ENCODE data around the gene SOSTDC1.
"Not testable (repeated sequence)": the region's sequence is repeated elsewhere in the genome, so short reads cannot be mapped to it uniquely, and the experiment has no call there.

Gene SOSTDC1

DNA sequence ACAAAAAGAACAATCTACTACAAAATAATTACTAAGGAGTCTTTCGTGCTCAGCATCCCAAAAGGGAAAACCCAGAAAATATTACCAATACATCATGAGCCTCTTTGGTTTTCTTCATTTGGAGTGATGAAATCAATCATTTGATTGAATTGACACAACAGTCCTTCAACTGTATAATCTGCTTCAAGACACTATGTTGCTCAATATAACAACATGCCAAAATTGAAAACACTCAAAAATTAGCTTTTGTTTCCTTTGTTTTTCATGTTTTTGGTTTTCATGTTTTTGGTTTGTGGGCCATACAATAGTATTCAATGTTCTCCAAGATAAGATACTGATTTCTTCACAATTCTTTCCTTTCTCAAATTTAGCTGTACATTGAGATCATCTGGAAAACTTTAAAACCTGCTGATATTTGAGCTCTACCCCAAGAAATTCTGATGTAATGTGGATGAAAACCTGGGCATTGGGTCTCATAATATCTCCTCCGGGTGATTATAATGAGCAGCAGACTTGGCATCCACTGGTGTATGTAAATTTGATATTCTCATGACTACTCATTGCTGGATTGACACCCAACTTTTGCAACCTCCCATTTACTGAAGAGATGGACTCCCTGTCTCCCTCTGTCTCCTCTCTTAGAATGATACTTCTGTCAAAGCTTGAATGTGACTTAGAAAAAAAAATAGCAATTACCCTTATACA lies 4.6 kb downstream of the SOSTDC1 start:
- no peaks in the 10 kb centered on the region for H3K27me3 ChIP-seq (ENCODE audit: control insufficient read depth, insufficient read depth, low read length)
- H3K9ac ChIP-seq (ENCODE audit: low read depth, low read length), result no peak overlapping the region
- H3K36me3 ChIP-seq (ENCODE audit: control insufficient read depth, insufficient read depth, low read length), result no peaks in the 10 kb centered on the region
- no peaks in the 10 kb centered on the region for H3K9me3 ChIP-seq (ENCODE audit: control insufficient read depth, insufficient read depth, low read length)
- H3K4me1 ChIP-seq (ENCODE audit: control insufficient read depth, insufficient read depth, low read length), result peaks cover 35% of the 10 kb centered on the region
- H3K4me3 ChIP-seq (ENCODE audit: low read depth, low read length), result no peak overlapping the region
- no peak overlapping the region for H3K27ac ChIP-seq (ENCODE audit: low read depth, low read length)

DNA sequence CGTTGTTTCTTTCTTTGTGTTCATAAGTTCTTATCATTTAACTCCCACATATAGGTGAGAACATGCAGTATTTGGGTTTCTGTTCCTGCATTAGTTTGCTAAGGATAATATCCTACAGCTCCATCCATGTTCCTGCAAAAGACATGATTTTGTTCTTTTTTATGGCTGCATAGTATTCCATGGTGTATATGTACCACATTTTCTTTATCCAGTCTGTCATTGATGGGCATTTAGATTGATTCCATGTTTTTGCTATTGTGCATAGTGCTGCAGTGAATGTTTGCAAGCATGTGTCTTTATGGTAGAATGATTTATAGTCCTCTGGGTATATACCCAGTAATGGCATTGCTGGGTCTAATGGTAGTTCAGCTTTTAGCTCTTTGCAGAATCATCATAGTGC lies 9.2 kb downstream of the SOSTDC1 start:
- not testable (repeated sequence) for H3K27ac ChIP-seq (ENCODE audit: low read depth, low read length); H3K27me3 ChIP-seq (ENCODE audit: control insufficient read depth, insufficient read depth, low read length); H3K36me3 ChIP-seq (ENCODE audit: control insufficient read depth, insufficient read depth, low read length); H3K9ac ChIP-seq (ENCODE audit: low read depth, low read length); H3K4me1 ChIP-seq (ENCODE audit: control insufficient read depth, insufficient read depth, low read length); H3K9me3 ChIP-seq (ENCODE audit: control insufficient read depth, insufficient read depth, low read length); H3K4me3 ChIP-seq (ENCODE audit: low read depth, low read length)

DNA sequence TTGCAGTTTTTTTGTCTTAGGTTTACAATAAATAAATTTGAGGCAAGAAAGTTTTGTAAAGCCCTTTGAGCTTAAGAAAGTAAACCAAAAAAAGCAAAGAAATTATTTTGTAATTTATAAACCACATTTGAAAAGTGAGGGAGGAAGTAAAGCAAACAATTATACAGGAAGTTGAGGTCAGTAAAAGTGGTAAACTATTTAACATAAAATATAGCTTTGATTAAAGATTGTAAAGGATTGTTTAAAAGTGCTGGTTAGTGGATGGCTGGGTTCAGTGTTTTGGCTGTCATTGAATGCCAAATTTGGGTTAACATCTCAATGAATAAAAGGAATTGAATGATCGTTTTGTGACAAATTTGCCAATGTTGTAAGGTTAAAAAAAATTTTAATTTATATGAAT lies 9.9 kb downstream of the SOSTDC1 start:
- H3K36me3 ChIP-seq (ENCODE audit: control insufficient read depth, insufficient read depth, low read length), result no peaks in the 10 kb centered on the region
- H3K27ac ChIP-seq (ENCODE audit: low read depth, low read length), result no peak overlapping the region
- H3K27me3 ChIP-seq (ENCODE audit: control insufficient read depth, insufficient read depth, low read length), result no peaks in the 10 kb centered on the region
- no peaks in the 10 kb centered on the region for H3K9me3 ChIP-seq (ENCODE audit: control insufficient read depth, insufficient read depth, low read length)
- H3K9ac ChIP-seq (ENCODE audit: low read depth, low read length), result no peak overlapping the region
- H3K4me1 ChIP-seq (ENCODE audit: control insufficient read depth, insufficient read depth, low read length), result no peaks in the 10 kb centered on the region
- no peak overlapping the region for H3K4me3 ChIP-seq (ENCODE audit: low read depth, low read length)

- H3K27ac ChIP-seq (ENCODE audit: low read depth, low read length), result no peak overlapping the region
- H3K4me1 ChIP-seq (ENCODE audit: control insufficient read depth, insufficient read depth, low read length), result no peaks in the 10 kb centered on the region
- no peak overlapping the region for H3K9ac ChIP-seq (ENCODE audit: low read depth, low read length)
- H3K36me3 ChIP-seq (ENCODE audit: control insufficient read depth, insufficient read depth, low read length), result no peaks in the 10 kb centered on the region
- H3K27me3 ChIP-seq (ENCODE audit: control insufficient read depth, insufficient read depth, low read length), result no peaks in the 10 kb centered on the region
- H3K9me3 ChIP-seq (ENCODE audit: control insufficient read depth, insufficient read depth, low read length), result no peaks in the 10 kb centered on the region
- no peak overlapping the region for H3K4me3 ChIP-seq (ENCODE audit: low read depth, low read length)
These were observed 15.2 kb downstream of the SOSTDC1 start for GRCh38 chr7:16450366-16450765.

GRCh38 chr7:16447876-16448275 lies 17.7 kb downstream of the SOSTDC1 start:
- Histone ChIP-seq H3K4me1 (ENCODE audit: control insufficient read depth, insufficient read depth, low read length) (no peaks in the 10 kb centered on the region), H3K27me3 (ENCODE audit: control insufficient read depth, insufficient read depth, low read length) (no peaks in the 10 kb centered on the region), H3K9me3 (ENCODE audit: control insufficient read depth, insufficient read depth, low read length) (no peaks in the 10 kb centered on the region), H3K4me3 (ENCODE audit: low read depth, low read length) (no peak overlapping the region), H3K9ac (ENCODE audit: low read depth, low read length) (no peak overlapping the region), H3K27ac (ENCODE audit: low read depth, low read length) (no peak overlapping the region), H3K36me3 (ENCODE audit: control insufficient read depth, insufficient read depth, low read length) (no peaks in the 10 kb centered on the region)

DNA sequence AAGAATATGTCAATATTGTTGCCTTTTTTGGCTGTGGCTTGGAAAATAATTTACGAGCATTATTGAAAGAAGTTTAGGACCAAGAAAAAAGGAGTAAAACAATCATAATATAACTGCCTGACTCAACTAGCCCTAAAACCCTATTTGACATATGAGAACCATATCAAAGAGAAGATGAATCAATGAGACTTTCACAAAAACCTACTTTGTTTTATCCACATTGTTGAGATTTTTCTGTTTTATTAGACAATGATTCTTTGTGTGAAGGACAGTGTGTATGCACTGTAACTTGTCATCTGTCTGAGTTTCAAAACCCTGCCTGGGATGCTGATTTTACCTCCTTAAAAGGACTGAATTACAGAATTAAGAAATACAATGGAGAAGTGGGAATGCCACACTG lies 19.0 kb downstream of the SOSTDC1 start:
- Histone ChIP-seq H3K27me3 (ENCODE audit: control insufficient read depth, insufficient read depth, low read length) (no peaks in the 10 kb centered on the region), H3K36me3 (ENCODE audit: control insufficient read depth, insufficient read depth, low read length) (no peaks in the 10 kb centered on the region), H3K4me1 (ENCODE audit: control insufficient read depth, insufficient read depth, low read length) (no peaks in the 10 kb centered on the region), H3K9me3 (ENCODE audit: control insufficient read depth, insufficient read depth, low read length) (no peaks in the 10 kb centered on the region), H3K27ac (ENCODE audit: low read depth, low read length) (no peak overlapping the region), H3K9ac (ENCODE audit: low read depth, low read length) (no peak overlapping the region), H3K4me3 (ENCODE audit: low read depth, low read length) (no peak overlapping the region)

- H3K4me1 ChIP-seq (ENCODE audit: control insufficient read depth, insufficient read depth, low read length); H3K4me3 ChIP-seq (ENCODE audit: low read depth, low read length); H3K36me3 ChIP-seq (ENCODE audit: control insufficient read depth, insufficient read depth, low read length); H3K9me3 ChIP-seq (ENCODE audit: control insufficient read depth, insufficient read depth, low read length); H3K27ac ChIP-seq (ENCODE audit: low read depth, low read length); H3K9ac ChIP-seq (ENCODE audit: low read depth, low read length); H3K27me3 ChIP-seq (ENCODE audit: control insufficient read depth, insufficient read depth, low read length): not testable (repeated sequence)
These were observed 21.7 kb downstream of the SOSTDC1 start for GRCh38 chr7:16443871-16444270.

DNA sequence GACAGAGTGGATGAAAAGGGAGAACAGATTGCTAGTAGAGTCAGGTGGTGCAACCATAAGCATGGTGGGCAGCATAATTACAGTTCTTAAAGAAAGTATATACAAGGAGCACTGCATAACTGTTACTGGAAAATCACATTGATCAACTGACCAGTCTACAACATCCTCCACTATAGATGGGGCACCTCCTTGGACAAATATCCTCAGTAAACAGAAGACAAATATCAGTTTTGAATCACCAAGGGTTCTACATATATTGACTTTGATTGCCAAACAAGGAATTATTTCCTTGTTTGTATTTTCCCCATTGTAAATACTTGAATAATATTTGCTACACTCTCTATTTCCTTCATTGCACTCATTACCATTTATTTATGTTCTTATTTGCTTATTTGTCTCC lies 26.6 kb downstream of the SOSTDC1 start:
- Histone ChIP-seq H3K9ac (ENCODE audit: low read depth, low read length) (no peak overlapping the region), H3K9me3 (ENCODE audit: control insufficient read depth, insufficient read depth, low read length) (no peaks in the 10 kb centered on the region), H3K4me1 (ENCODE audit: control insufficient read depth, insufficient read depth, low read length) (no peaks in the 10 kb centered on the region), H3K27ac (ENCODE audit: low read depth, low read length) (no peak overlapping the region), H3K4me3 (ENCODE audit: low read depth, low read length) (no peak overlapping the region), H3K36me3 (ENCODE audit: control insufficient read depth, insufficient read depth, low read length) (no peaks in the 10 kb centered on the region), H3K27me3 (ENCODE audit: control insufficient read depth, insufficient read depth, low read length) (no peaks in the 10 kb centered on the region)

DNA sequence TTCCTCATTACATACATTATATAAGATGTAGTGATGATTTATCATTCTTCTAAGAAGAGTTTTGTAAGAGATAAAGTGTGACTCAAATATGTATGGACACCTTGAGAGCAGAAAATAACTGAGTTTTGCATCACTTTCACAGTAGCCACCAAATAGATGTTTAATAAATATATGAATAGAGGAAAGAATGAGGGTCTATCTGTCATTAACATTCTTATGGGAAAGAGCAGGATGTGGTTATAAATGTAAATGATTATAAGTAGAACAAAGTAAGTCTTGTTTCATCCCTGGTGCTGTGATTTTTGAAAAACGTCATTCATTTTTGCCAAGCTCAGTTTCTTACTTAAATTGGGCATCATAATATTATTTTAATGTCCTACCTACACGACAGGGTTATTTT lies 29.2 kb downstream of the SOSTDC1 start:
- Histone ChIP-seq H3K9ac (ENCODE audit: low read depth, low read length) (no peak overlapping the region), H3K4me3 (ENCODE audit: low read depth, low read length) (no peak overlapping the region), H3K4me1 (ENCODE audit: control insufficient read depth, insufficient read depth, low read length) (no peaks in the 10 kb centered on the region), H3K36me3 (ENCODE audit: control insufficient read depth, insufficient read depth, low read length) (no peaks in the 10 kb centered on the region), H3K27ac (ENCODE audit: low read depth, low read length) (no peak overlapping the region), H3K27me3 (ENCODE audit: control insufficient read depth, insufficient read depth, low read length) (no peaks in the 10 kb centered on the region), H3K9me3 (ENCODE audit: control insufficient read depth, insufficient read depth, low read length) (no peaks in the 10 kb centered on the region)

- H3K4me3 ChIP-seq (ENCODE audit: low read depth, low read length), result no peak overlapping the region
- no peak overlapping the region for H3K9ac ChIP-seq (ENCODE audit: low read depth, low read length)
- no peaks in the 10 kb centered on the region for H3K4me1 ChIP-seq (ENCODE audit: control insufficient read depth, insufficient read depth, low read length)
- no peaks in the 10 kb centered on the region for H3K27me3 ChIP-seq (ENCODE audit: control insufficient read depth, insufficient read depth, low read length)
- no peak overlapping the region for H3K27ac ChIP-seq (ENCODE audit: low read depth, low read length)
- H3K36me3 ChIP-seq (ENCODE audit: control insufficient read depth, insufficient read depth, low read length), result no peaks in the 10 kb centered on the region
- H3K9me3 ChIP-seq (ENCODE audit: control insufficient read depth, insufficient read depth, low read length), result no peaks in the 10 kb centered on the region
These were observed 31.9 kb downstream of the SOSTDC1 start for GRCh38 chr7:16433568-16434122.

DNA sequence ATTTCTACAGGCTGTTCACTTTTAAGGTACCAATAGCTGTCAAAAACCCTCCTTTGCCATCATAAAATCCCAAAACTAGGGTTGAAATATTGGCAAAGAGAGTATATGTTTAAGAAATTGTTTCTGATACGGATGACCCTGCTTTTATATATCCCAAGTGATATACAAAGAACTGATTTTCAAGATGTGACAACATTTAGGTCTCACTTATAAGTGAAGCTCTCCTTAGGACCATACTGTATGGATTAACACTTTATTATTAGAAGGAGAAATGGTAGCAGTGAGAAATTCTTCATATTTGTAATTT lies 33.2 kb downstream of the SOSTDC1 start:
- no peaks in the 10 kb centered on the region for H3K4me1 ChIP-seq (ENCODE audit: control insufficient read depth, insufficient read depth, low read length)
- H3K27ac ChIP-seq (ENCODE audit: low read depth, low read length), result no peak overlapping the region
- H3K9ac ChIP-seq (ENCODE audit: low read depth, low read length), result no peak overlapping the region
- H3K36me3 ChIP-seq (ENCODE audit: control insufficient read depth, insufficient read depth, low read length), result no peaks in the 10 kb centered on the region
- H3K4me3 ChIP-seq (ENCODE audit: low read depth, low read length), result no peak overlapping the region
- no peaks in the 10 kb centered on the region for H3K9me3 ChIP-seq (ENCODE audit: control insufficient read depth, insufficient read depth, low read length)
- no peaks in the 10 kb centered on the region for H3K27me3 ChIP-seq (ENCODE audit: control insufficient read depth, insufficient read depth, low read length)
